ENCODE data around the gene USP2.

Gene USP2

GRCh38 chr11:119323532-119324033 lies 57.9 kb downstream of the USP2 start:
- DNase-seq (ENCODE audit: low read depth in 2 of 2), result peak; percentile 58 to 65

- no peak for DNase-seq (ENCODE audit: low read depth in 2 of 2)
Measured at GRCh38 chr11:119322921-119323531, 58.5 kb downstream of the USP2 start.

GRCh38 chr11:119322360-119322739 lies 59.1 kb downstream of the USP2 start:
- DNase-seq (ENCODE audit: low read depth in 2 of 2), result no peak

- DNase-seq (ENCODE audit: low read depth in 2 of 2), result no peak
Measured at GRCh38 chr11:119320776-119321524, 60.5 kb downstream of the USP2 start.

GRCh38 chr11:119320240-119320775 lies 61.2 kb downstream of the USP2 start:
- DNase-seq (ENCODE audit: low read depth in 2 of 2), result no peak

GRCh38 chr11:119319700-119320239 lies 61.7 kb downstream of the USP2 start:
- no peak for DNase-seq (ENCODE audit: low read depth in 2 of 2)

GRCh38 chr11:119319136-119319699 lies 62.3 kb downstream of the USP2 start:
- no peak for DNase-seq (ENCODE audit: low read depth in 2 of 2)

- no peak for DNase-seq (ENCODE audit: low read depth in 2 of 2)
Measured at GRCh38 chr11:119318240-119319135, 63.0 kb downstream of the USP2 start.

GRCh38 chr11:119317592-119318239 lies 63.8 kb downstream of the USP2 start:
- no peak for DNase-seq (ENCODE audit: low read depth in 2 of 2)

GRCh38 chr11:119316729-119317591 lies 64.5 kb downstream of the USP2 start, which contains the start of gene MCAM:
Gene MCAM (minus strand): TSS chr11:119317130. CDS start chr11:119317101, 29 bp downstream.
- no peak for DNase-seq (ENCODE audit: low read depth in 2 of 2)

GRCh38 chr11:119316016-119316728 lies 65.3 kb downstream of the USP2 start:
- no peak for DNase-seq (ENCODE audit: low read depth in 2 of 2)

- peak in 1 of 2 donors; percentile 28 for DNase-seq (ENCODE audit: low read depth in 2 of 2)
Measured at GRCh38 chr11:119315131-119316015, 66.1 kb downstream of the USP2 start.

- DNase-seq (ENCODE audit: low read depth in 2 of 2), result no peak
Measured at GRCh38 chr11:119314726-119315125, 66.8 kb downstream of the USP2 start.

- DNase-seq (ENCODE audit: low read depth in 2 of 2), result no peak
Measured at GRCh38 chr11:119310682-119311052, 70.8 kb downstream of the USP2 start.

GRCh38 chr11:119309953-119310681 lies 71.4 kb downstream of the USP2 start:
- DNase-seq (ENCODE audit: low read depth in 2 of 2), result no peak

GRCh38 chr11:119309411-119309810 lies 72.1 kb downstream of the USP2 start:
- no peak for DNase-seq (ENCODE audit: low read depth in 2 of 2)

GRCh38 chr11:119307974-119308373 lies 73.5 kb downstream of the USP2 start:
- DNase-seq (ENCODE audit: low read depth in 2 of 2), result no peak
